ENCODE measurements around the gene ADGRE3. TPM values are rescaled to one million over a fixed set of nuclear protein-coding genes. Genes with fewer than 3 reads are reported as not detected.

ADGRE3 gene
- total and polyA plus RNA-seq, 4 donors: 0.15 to 0.67 (median 0.22) TPM

- Histone ChIP-seq H3K36me3 (ENCODE audit: control insufficient read depth in 4 of 4, insufficient read depth in 3 of 4, low read depth in 1 of 4, low read length in 3 of 4) (no peaks in the 10 kb centered on the region), H3K9me3 (ENCODE audit: control insufficient read depth in 4 of 4, low read length in 3 of 4) (peaks cover 5 to 9% (median 7%) of the 10 kb centered on the region in 4 donors), H3K27me3 (ENCODE audit: control insufficient read depth in 4 of 4, insufficient read depth in 4 of 4, low read length in 3 of 4) (no peaks in the 10 kb centered on the region), H3K9ac (ENCODE audit: low read depth in 1 of 2, low read length in 2 of 2) (no peak overlapping the region), H3K4me1 (ENCODE audit: control insufficient read depth in 4 of 4, insufficient read depth in 4 of 4, low read length in 3 of 4) (no peaks in the 10 kb centered on the region), H3K4me3 (ENCODE audit: low read depth in 1 of 3, low read length in 3 of 3) (no peak overlapping the region), H3K27ac (ENCODE audit: low read depth in 1 of 2, low read length in 2 of 2) (no peak overlapping the region)
- 50% methylated on average over 4 of the region's 4 CpGs for WGBS
- no peak for TF ChIP-seq EGR1 (IDR thresholded peaks at IDR 0.05; ENCODE audit: low read depth in 2 of 2)
- TF ChIP-seq REST (IDR thresholded peaks at IDR 0.05): no peak
- no peak for TF ChIP-seq SP1 (IDR thresholded peaks at IDR 0.05)
- TF ChIP-seq HNF4G (IDR thresholded peaks at IDR 0.05): no peak
- TF ChIP-seq ATF3 (IDR thresholded peaks at IDR 0.05): no peak
- DNase-seq (ENCODE audit: low spot score): no peak
Measured at GRCh38 chr19:14639536-14640277, 34.9 kb downstream of the ADGRE3 start.

GRCh38 chr19:14632286-14632685, 42.4 kb downstream of the ADGRE3 start:
- Histone ChIP-seq H3K9ac (ENCODE audit: low read depth in 1 of 2, low read length in 2 of 2) (no peak overlapping the region), H3K9me3 (ENCODE audit: control insufficient read depth in 4 of 4, low read length in 3 of 4) (peaks cover 4 to 10% (median 7%) of the 10 kb centered on the region in 4 donors), H3K27me3 (ENCODE audit: control insufficient read depth in 4 of 4, insufficient read depth in 4 of 4, low read length in 3 of 4) (peaks cover 0 to 3% (median 0%) of the 10 kb centered on the region in 4 donors), H3K27ac (ENCODE audit: low read depth in 1 of 2, low read length in 2 of 2) (no peak overlapping the region), H3K4me3 (ENCODE audit: low read depth in 1 of 3, low read length in 3 of 3) (no peak overlapping the region), H3K36me3 (ENCODE audit: control insufficient read depth in 4 of 4, insufficient read depth in 3 of 4, low read depth in 1 of 4, low read length in 3 of 4) (no peaks in the 10 kb centered on the region), H3K4me1 (ENCODE audit: control insufficient read depth in 4 of 4, insufficient read depth in 4 of 4, low read length in 3 of 4) (no peaks in the 10 kb centered on the region)
- WGBS: 17% methylated on average over 1 of the region's 1 CpG
- TF ChIP-seq EGR1 (IDR thresholded peaks at IDR 0.05; ENCODE audit: low read depth in 2 of 2): no peak
- TF ChIP-seq FOXA1 (IDR thresholded peaks at IDR 0.05): no peak
- TF ChIP-seq ATF3 (IDR thresholded peaks at IDR 0.05): no peak
- TF ChIP-seq SP1 (IDR thresholded peaks at IDR 0.05): no peak
- TF ChIP-seq GABPA (IDR thresholded peaks at IDR 0.05 in 1 of 2, conservative IDR thresholded peaks at IDR 0.05 in 1 of 2): no peak
- TF ChIP-seq HNF4G (IDR thresholded peaks at IDR 0.05): no peak
- no peak for TF ChIP-seq JUND (IDR thresholded peaks at IDR 0.05)
- TF ChIP-seq RAD21 (IDR thresholded peaks at IDR 0.05): no peak
- no peak for TF ChIP-seq ZBTB33 (IDR thresholded peaks at IDR 0.05)
- TF ChIP-seq NR2F2 (IDR thresholded peaks at IDR 0.05): no peak
- no peak for TF ChIP-seq YY1 (IDR thresholded peaks at IDR 0.05)
- DNase-seq (ENCODE audit: low spot score): no peak

All from liver (tissue), 9 donors.